Activated CD8-positive, alpha-beta memory T cell treated with anti-CD3 and anti-CD28 coated beads, Interleukin-2, amount 50 U/mL, for 1 hour (primary cell): ENCODE measurements around the gene ATF7IP.
"Not testable (repeated sequence)": the region's sequence is repeated elsewhere in the genome, so short reads cannot be mapped to it uniquely, and the experiment has no call there.

Experiments
- DNase-seq: peaks from one replicate; pipeline ENCODE4 v3.0.0-alpha.2; 2020; ENCODE audit errors: extremely low read depth

ATF7IP gene

GRCh38 chr12:14365294-14366208 lies at the start of gene ATF7IP:
ATF7IP (plus strand) TSS chr12:14365682; CDS start chr12:14423916, 58,234 bp downstream.
- peak; percentile 95 for DNase-seq

- DNase-seq = no peak
Measured at GRCh38 chr12:14317362-14318146, 47.9 kb upstream of the ATF7IP start.

GRCh38 chr12:14319704-14320427 lies 45.6 kb upstream of the ATF7IP start:
- not testable (repeated sequence) for DNase-seq

- DNase-seq = no peak
Measured at GRCh38 chr12:14322403-14322802, 43.1 kb upstream of the ATF7IP start.

GRCh38 chr12:14325716-14326343 lies 39.7 kb upstream of the ATF7IP start:
- no peak for DNase-seq

- DNase-seq = no peak
Measured at GRCh38 chr12:14326699-14327098, 38.8 kb upstream of the ATF7IP start.

GRCh38 chr12:14327711-14328110 lies 37.8 kb upstream of the ATF7IP start:
- DNase-seq = no peak

GRCh38 chr12:14332482-14332881 lies 33.0 kb upstream of the ATF7IP start:
- no peak for DNase-seq

GRCh38 chr12:14340371-14340770 lies 25.1 kb upstream of the ATF7IP start:
- no peak for DNase-seq

- DNase-seq = not testable (repeated sequence)
Measured at GRCh38 chr12:14351524-14351923, 14.0 kb upstream of the ATF7IP start.

- not testable (repeated sequence) for DNase-seq
Measured at GRCh38 chr12:14352066-14352465, 13.4 kb upstream of the ATF7IP start.

GRCh38 chr12:14354665-14355064 lies 10.8 kb upstream of the ATF7IP start:
- not testable (repeated sequence) for DNase-seq

- no peak for DNase-seq
Measured at GRCh38 chr12:14356147-14356546, 9.3 kb upstream of the ATF7IP start.

GRCh38 chr12:14357486-14357885 lies 8.0 kb upstream of the ATF7IP start:
- no peak for DNase-seq

GRCh38 chr12:14362352-14362751 lies 3.1 kb upstream of the ATF7IP start:
- DNase-seq = no peak

- DNase-seq = no peak
Measured at GRCh38 chr12:14364583-14365271, 755 bp upstream of the ATF7IP start.

- DNase-seq = no peak
Measured at GRCh38 chr12:14366209-14367039, 942 bp downstream of the ATF7IP start.

GRCh38 chr12:14367040-14367661 lies 1.7 kb downstream of the ATF7IP start:
- no peak for DNase-seq

- DNase-seq = no peak
Measured at GRCh38 chr12:14369311-14369710, 3.8 kb downstream of the ATF7IP start.

GRCh38 chr12:14373217-14373616 lies 7.7 kb downstream of the ATF7IP start:
- DNase-seq = no peak
